ENCODE measurements around the gene MT1E. TPM values are rescaled to one million over a fixed set of nuclear protein-coding genes. Genes with fewer than 3 reads are reported as not detected.
"Not testable (repeated sequence)": the region's sequence is repeated elsewhere in the genome, so short reads cannot be mapped to it uniquely, and the experiment has no call there.

Gene MT1E
- total RNA-seq, 1 donor from 2014 or later, result 132 TPM

GRCh38 chr16:56645311-56645710 is 19.7 kb downstream of the MT1E start:
- no peak for DNase-seq (ENCODE audit: low read depth, low spot score)

GRCh38 chr16:56645838-56646237 is 20.3 kb downstream of the MT1E start:
- DNase-seq (ENCODE audit: low read depth, low spot score), result no peak

- DNase-seq (ENCODE audit: low read depth, low spot score), result no peak
Observed at GRCh38 chr16:56647641-56648431, 22.3 kb downstream of the MT1E start.

- DNase-seq (ENCODE audit: low read depth, low spot score), result no peak
Observed at GRCh38 chr16:56649271-56649670, 23.7 kb downstream of the MT1E start.

- DNase-seq (ENCODE audit: low read depth, low spot score), result no peak
Observed at GRCh38 chr16:56649820-56650219, 24.2 kb downstream of the MT1E start.

GRCh38 chr16:56651586-56651985 is 26.0 kb downstream of the MT1E start, which contains the start of gene MT1B:
Gene MT1B (plus strand): TSS chr16:56651886. CDS start chr16:56651954, 68 bp downstream.
- no peak for DNase-seq (ENCODE audit: low read depth, low spot score)

- DNase-seq (ENCODE audit: low read depth, low spot score), result no peak
Observed at GRCh38 chr16:56652600-56652999, 27.0 kb downstream of the MT1E start.

GRCh38 chr16:56653218-56653617 is 27.6 kb downstream of the MT1E start:
- DNase-seq (ENCODE audit: low read depth, low spot score), result no peak

GRCh38 chr16:56657555-56658326 is 32.2 kb downstream of the MT1E start, which contains the start of gene MT1F:
Gene MT1F (plus strand): TSS chr16:56657959. CDS start chr16:56658059, 100 bp downstream.
- no peak for DNase-seq (ENCODE audit: low read depth, low spot score)

GRCh38 chr16:56658327-56658875 is 32.8 kb downstream of the MT1E start:
- no peak for DNase-seq (ENCODE audit: low read depth, low spot score)

GRCh38 chr16:56662357-56663354 is 37.1 kb downstream of the MT1E start:
- no peak for DNase-seq (ENCODE audit: low read depth, low spot score)

- DNase-seq (ENCODE audit: low read depth, low spot score), result no peak
Observed at GRCh38 chr16:56664506-56664905, 38.9 kb downstream of the MT1E start.

- DNase-seq (ENCODE audit: low read depth, low spot score), result not testable (repeated sequence)
Observed at GRCh38 chr16:56665286-56666261, 40.0 kb downstream of the MT1E start.

GRCh38 chr16:56667581-56668571 is 42.3 kb downstream of the MT1E start, which contains the start of gene MT1G:
Gene MT1G (minus strand): TSS chr16:56668065. CDS start chr16:56667993, 72 bp downstream.
- DNase-seq (ENCODE audit: low read depth, low spot score), result no peak

- DNase-seq (ENCODE audit: low read depth, low spot score), result no peak
Observed at GRCh38 chr16:56669005-56669839, 43.6 kb downstream of the MT1E start, which contains the start of gene MT1H. Gene MT1H (plus strand): TSS chr16:56669814. CDS start chr16:56669885, 71 bp downstream.

GRCh38 chr16:56669840-56670619 is 44.4 kb downstream of the MT1E start:
- no peak for DNase-seq (ENCODE audit: low read depth, low spot score)

GRCh38 chr16:56670620-56670934 is 45.0 kb downstream of the MT1E start:
- DNase-seq (ENCODE audit: low read depth, low spot score), result no peak
